ENCODE results near the gene IL24.

GRCh38 chr1:206898915-206899431 lies 1.7 kb downstream of the IL24 start:
- TF ChIP-seq CTCF (conservative IDR thresholded peaks at IDR 0.05 in 1 of 2, IDR thresholded peaks at IDR 0.05 in 1 of 2; ENCODE audit: low read depth in 1 of 2, low read length in 2 of 2) (no peak), EZH2 (IDR thresholded peaks at IDR 0.05; ENCODE audit: low read length, missing control alignments) (no peak)
